DOHH2 (cell line): ENCODE results near the gene NPAS3.

Experiments
- CTCF ChIP-seq: fragments of 200-600 bp; sonication (generic); IDR thresholded peaks from one replicate; pipeline ENCODE4 v1.5.1; 2014; ENCODE audit warnings: antibody characterized with exemption, mild to moderate bottlenecking, low read depth, low read length; ENCODE audit not compliant: poor library complexity, severe bottlenecking
- EZH2phosphoT487 ChIP-seq: fragments of 200-600 bp; sonication (generic); IDR thresholded peaks from 2 replicates; pipeline ENCODE4 v1.6.1; 2017; ENCODE audit warnings: borderline replicate concordance, mild to moderate bottlenecking, antibody characterized with exemption, low read length, moderate library complexity, mixed read lengths

- TF ChIP-seq CTCF = no peak
- TF ChIP-seq EZH2phosphoT487 = no peak
Observed at GRCh38 chr14:32906672-32907071, 32.0 kb upstream of the NPAS3 start.
